Skeletal muscle cell (primary cell): Measurements from ENCODE around the gene SLC5A6.
"Not testable (repeated sequence)": the region's sequence is repeated elsewhere in the genome, so short reads cannot be mapped to it uniquely, and the experiment has no call there.

Experiments
- DNase-seq: peaks from one replicate; pipeline ENCODE4 v3.0.0-alpha.2; 2010; ENCODE audit warnings: low read depth
- H3K4me3 ChIP-seq: 2 replicates; pipeline ENCODE4 v1.5.1; 2011; ENCODE audit warnings: low read depth, mild to moderate bottlenecking, control low read depth, low read length, moderate library complexity

Gene SLC5A6

DNA sequence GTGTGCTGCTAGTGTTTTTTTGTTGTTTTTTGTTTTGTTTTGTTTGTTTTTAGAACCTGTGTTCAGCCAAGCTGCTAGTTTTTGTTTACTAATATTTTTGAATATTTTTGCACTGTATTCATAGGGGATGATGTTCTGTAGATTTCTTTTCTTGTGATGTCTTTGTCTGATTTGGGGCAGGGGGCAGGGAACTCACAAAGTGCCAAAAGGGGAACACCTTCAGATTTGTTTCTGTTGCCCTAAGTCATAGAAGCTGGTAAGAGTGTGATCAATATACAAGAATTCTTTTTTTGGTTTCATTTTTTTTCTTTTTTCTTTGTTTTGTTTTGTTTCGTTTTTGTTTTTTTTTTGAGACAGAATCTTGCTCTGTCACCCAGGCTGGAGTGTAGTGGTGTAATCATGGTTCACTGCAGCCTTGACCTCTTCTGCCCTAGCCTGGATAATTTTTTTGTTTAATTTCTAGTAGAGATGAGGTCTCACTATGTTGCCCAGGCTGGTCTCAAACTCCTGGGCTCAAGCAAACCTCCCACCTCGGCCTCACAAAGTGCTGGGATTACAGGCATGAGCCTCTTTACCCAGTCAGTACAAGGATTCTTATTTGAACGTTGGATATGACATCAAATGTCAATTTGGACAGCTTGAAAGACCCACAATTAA is 32.6 kb downstream of the SLC5A6 start:
- no peak overlapping the region for H3K4me3 ChIP-seq
- no peak for DNase-seq

DNA sequence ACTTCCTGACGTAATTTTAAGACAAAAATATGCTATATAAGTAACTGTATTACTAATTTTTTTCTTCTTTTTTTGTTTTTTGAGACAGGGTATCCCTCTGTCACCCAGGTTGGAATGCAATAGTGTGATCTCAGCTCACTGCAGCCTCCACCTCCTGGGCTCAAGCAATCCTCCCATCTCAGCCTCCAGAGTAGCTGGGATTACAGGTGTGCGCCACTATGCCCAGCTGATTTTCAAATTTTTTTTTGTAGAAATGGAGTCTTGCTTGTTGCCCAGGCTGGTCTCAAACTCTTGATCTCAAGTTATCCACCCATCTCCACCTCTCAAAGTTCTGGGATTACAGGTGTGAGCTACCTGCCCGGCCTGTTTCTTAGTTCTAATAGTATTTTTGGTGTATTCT is 33.6 kb downstream of the SLC5A6 start:
- no peak overlapping the region for H3K4me3 ChIP-seq
- DNase-seq: no peak

DNA sequence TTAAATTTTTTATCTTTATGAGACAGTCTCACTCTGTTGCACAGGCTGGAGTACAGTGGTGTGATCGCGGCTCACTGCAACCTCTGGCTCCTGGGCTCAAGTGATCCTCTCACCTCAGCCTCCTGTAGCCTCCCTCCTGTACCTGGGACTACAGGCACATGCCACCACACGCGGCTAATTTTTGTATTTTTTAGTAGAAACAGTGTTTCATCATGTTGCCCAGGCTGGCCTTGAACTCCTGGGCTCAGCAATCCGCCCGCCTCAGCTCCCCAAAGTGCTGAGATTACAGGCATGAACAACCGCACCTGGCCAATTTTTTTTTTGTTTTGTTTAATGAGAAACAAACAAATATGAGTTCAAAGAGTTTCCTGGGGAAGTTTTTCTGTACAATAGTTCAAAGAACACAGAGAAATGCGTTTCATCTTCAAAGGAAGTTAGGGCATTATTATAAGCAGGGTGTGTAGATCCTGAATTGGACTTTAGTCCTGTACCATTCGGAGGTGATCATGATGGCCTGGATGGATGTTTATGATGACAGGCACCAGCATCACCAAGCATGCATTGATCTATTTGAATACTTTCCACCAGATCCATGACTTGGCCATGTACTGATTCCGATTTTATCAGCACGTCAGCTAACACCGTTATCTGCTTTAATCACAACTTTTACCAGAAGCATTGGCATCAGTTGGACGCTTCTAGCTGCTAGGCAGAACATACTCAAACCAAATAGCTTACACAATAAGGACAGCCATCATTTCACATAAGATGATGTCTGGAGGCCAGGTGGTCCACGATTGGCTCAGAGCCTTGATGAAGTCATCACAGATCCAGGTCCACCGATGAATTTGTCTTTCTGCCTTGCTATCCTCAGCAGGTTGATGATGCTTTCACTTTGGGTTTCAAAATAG is 34.4 kb downstream of the SLC5A6 start:
- no peak overlapping the region for H3K4me3 ChIP-seq
- no peak for DNase-seq

DNA sequence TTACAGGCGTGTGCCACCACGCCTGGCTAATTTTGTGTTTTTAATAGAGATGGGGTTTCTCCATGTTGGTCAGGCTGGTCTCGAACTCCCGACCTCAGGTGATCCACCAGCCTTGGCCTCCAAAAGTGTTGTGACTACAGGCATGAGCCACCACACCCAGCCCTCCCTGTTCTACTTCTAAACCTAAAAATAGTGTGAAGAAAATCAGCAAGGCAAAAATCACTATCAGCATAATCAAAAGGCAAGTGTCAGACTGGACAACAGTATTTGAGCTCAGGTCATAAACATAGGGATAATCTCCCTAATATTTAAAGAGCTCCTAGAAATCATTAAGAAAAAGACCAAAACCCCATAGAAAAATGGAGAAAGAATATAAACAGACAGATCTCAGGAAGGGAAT is 36.3 kb downstream of the SLC5A6 start:
- H3K4me3 ChIP-seq, DNase-seq: not testable (repeated sequence)

DNA sequence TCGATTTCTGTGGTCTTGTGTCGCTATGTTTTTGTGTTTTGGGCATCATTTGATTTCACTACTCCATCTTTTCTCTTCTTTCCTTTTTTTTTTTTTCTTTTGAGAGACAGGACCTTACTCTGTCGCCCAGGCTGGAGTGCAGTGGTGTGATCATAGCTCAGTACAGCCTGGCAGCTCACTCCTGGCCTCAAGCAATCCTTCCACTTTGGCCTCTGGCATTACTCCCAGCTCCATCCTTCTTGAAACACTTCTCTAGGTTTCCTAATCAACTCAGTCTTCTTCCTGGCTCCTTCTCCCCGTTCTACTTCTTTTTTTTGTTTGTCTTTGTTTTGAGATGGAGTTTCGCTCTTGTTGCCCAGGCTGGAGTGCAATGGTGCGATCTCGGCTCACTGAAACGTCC is 36.7 kb downstream of the SLC5A6 start:
- H3K4me3 ChIP-seq: no peak overlapping the region
- DNase-seq: no peak

DNA sequence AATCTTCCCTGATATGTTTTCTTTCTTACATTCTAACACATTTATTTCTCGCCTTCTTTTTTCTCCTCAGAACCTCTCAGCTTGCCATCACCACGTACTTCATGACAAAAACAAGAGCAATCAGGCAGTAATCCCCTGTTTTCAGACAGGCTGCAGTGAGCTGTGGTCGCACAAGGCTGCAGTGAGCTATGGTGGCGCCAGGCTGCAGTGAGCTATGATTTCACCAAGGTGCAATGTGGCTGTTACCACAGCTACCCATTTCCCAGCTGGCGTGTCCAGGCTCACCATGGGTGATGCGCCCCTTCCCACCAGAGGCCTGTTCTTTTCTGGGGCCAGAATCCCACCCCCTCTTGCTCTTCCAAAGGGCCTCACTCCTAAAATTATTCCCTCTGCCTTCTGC is 37.4 kb downstream of the SLC5A6 start:
- DNase-seq: no peak
- no peak overlapping the region for H3K4me3 ChIP-seq

DNA sequence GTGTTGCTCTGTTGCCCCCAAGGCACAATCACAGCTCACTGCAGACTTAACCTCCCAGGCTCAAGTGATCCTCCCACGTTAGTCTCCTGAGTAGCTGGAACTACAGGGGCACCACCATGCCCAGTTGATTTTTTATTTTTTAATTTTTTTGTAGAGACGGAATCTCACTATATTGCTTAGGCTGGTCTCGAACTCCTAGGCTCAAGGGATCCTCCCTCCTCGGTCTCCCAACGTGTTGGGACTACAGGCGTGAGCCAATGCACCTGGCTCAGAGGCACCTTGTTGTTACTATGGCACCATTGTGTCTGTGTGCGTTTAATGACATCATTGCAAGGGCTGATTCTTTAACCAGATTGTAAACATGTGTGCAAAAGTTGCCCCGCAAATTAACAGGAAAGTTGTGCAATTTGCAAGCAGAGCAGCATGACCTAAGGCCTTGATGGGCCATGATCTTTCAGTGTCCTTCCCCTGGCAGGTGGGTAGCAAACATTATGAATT is 40.7 kb downstream of the SLC5A6 start:
- no peak for DNase-seq
- no peak overlapping the region for H3K4me3 ChIP-seq

DNA sequence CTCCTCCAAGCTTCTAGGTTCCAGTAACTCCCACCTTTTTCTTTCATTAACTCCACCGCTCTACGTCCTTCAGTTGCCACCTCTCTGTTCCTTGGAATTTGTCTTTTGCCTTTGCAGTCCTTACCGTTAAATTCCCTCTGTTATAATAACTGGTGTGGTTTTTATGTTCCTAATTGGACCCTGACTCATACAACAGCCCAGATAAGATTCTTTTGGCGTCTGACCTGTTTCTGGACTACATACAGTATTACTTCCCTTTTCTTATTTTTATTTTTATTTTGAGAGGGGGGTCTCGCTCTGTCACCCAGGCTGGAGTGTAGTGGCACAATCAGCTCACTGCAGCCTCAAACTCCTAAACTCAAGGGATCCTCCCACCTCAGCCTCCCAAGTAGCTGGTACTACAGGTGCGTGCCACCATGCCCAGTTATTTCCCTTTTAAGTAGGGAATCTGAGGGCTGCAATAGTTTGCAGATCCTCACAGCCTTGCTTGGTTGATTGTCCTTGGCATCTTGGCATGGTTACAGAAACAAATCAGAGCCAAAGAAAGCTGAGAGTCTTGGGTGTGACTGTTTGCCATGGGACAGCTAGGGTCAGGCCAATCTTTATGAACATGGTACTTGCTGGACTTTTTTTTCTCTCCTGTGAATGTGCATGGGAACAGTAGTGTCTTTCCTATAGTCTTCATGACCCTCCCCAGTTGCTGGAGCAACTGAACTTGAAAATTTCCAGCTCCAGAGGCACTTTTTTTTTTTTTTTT is 41.3 kb downstream of the SLC5A6 start:
- DNase-seq: no peak

DNA sequence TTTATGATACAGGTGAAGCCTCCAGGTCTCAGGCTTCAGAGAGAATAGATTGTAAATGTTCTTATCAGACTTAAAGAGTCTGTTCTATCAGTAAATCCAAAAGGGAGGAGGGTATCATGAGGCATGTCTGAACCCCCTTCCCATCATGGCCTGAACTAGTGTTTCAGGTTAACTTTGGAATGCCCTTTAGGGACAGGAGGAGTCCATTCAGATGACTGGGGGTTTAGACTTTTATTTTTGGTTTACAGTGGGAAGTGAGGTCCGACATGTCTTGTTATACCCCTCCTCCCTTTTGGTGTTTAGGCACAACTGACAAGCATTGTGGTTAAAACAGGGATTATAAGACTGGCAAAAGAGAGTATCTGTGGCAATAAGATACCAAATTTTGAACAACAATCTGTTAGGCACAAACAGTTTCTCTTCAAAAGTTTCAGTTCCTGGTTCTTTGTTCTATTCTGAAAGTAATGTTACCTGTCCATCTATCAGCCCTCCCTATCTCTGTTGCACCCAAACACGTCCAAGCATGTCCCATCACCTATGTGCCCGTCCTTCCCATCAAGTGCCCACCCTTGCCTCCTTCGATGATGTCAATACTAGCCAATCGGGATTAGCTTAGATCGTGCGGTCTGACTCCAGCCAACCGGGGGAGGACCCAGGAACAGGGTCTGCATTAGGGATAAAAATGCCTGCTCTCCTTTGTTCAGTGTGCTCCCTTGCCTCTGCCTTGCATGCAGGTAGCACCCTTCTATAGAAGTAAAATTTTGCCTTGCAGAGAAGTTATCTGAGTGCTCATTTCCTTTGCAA is 46.9 kb downstream of the SLC5A6 start:
- DNase-seq: no peak
- H3K4me3 ChIP-seq: no peak overlapping the region

More for the DNA sequence above, 41.3 kb downstream of the SLC5A6 start:
- H3K4me3 ChIP-seq: no peak overlapping the region

DNA sequence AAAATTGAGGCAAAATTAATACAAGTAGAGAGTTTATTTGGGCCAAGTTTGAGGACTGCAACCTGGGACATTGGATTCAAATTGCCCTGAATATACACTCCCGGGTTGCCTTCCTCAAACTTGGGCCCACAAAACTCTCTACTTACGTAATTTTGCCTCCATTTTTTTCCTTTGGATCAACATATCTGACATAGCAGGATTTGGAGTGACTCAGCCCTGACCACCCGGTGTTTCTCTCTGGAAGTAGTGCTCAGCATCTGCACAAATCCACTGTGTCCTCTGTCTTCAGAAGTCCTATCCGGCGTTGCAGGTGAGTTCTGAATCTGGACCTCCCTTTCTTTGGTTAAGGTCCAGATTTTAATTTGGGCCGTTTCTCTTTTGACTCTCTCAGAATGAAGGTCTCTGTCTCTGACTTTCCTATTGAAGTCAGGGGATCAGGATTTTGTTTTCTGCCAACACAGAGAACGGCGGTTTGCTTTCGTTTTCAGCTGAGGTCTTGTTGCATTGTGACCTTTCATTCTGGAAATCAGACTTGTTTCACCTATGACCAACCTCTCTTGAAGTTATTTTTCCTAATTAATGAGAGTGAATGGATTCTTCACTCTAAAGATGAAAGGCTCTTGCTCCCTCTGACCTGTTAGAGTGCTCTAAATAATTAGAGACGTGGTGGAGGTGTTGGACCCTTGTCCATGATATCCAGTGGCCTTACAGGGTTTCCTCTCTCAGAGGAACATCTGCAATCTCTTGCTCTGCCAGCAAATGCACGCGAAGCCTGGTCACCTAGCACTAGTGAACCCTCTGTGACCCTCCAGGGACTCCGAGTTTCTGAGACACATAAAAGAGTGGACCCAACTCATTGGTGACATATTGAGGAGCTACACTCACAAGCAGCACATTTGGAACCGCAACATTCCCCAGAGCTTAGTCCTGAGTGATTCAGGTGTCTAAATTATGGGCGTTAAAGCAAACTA is 49.6 kb downstream of the SLC5A6 start:
- DNase-seq: no peak
- no peak overlapping the region for H3K4me3 ChIP-seq

DNA sequence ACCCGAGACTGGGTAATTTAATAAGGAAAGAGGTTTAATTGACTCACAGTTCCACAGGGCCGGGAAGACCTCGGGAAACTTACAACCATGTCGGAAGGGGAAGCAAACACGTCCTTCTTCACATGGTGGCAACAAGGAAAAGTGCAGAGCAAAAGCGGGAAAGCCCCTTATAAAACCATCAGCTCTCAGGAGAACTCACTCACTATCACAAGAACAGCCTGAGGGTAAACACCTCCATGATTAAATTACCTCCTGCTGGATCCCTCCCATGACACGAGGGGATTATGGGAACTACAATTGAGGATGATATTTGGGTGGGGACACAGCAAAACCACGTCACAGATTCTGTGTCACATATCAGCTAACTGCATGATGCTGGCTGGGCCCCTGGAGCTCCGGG is 51.9 kb downstream of the SLC5A6 start:
- no peak overlapping the region for H3K4me3 ChIP-seq
- DNase-seq: no peak

DNA sequence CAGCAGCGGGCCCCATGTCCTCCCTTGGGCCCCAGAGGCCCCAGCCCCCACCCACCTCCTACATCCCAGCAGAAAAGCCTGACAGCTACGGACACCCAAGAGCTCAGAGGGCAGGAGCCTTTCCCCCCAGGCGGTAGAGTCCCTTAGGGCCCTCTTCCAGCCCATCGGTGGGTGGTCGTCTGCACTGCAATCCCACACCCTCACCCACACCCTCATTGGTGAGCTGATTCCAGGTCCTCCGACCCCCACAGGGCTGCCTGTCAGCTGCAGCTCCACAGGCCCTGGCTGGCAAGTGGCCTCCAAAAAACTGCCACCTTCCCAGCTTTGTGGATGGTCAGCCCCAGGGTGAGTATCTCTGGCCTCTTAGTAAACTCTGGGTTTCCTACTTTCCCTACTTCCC is 52.8 kb downstream of the SLC5A6 start:
- DNase-seq: no peak
- no peak overlapping the region for H3K4me3 ChIP-seq

DNA sequence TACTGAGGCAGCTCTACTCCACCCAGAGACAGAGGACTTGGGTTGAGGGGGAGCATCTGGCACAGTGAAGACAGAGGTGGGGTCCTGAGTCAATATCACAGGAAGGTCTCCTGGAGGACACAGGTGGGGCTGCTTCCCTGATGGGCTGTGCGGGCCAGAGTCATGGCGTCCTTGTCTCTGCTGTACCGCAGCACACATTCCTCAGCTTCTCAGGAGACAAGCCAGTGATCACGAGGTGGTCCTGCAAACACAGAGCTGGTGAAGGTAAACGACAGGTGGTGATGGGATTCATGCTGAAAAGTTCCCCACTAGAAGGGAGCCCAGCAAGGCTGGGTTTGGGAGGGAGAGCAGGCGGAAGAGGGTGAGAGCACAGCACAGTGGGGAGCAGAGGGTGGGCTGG is 53.6 kb downstream of the SLC5A6 start:
- no peak overlapping the region for H3K4me3 ChIP-seq
- no peak for DNase-seq

DNA sequence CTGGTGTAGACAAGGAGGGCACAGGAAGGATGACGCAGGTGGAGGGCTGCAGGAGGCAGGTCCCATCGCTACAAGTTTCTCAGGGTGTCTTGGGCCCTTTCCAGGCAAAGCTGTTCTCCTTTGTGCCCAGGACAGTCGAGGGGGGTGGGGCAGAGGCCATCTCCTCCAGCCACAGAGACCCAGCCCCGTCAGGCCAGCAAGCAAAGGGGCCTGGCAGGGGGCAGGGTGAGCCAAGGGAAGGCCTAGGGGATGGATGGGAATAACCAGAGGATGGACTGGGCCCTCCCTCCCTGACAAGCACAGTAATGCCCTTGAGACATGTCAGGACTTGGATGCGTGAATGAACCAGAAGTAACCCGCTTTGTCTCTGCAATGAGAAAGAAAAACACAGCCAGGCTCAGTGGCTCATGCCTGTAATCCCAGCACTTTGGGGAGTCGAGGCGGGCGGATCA is 57.0 kb downstream of the SLC5A6 start:
- no peak overlapping the region for H3K4me3 ChIP-seq
- no peak for DNase-seq

DNA sequence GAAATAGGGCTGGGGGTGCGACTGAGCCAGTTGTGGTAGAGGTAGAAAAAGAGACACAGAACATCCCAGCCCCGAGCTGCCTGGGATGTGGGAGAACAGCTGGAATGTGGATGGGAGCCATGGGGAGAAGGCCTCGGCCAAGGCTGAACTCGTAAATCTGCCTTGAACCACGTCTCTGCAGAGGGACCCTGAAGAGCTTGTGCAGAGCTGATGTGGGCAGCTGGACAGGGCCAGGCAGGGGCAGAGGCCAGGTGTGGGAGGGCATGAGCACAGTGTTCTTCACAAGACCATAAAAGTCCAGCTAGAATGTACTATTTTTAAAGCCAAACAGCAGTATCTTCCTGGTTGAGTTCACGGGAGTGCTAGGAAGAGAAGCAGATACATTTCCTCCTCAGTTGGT is 57.6 kb downstream of the SLC5A6 start:
- no peak for DNase-seq
- H3K4me3 ChIP-seq: no peak overlapping the region

DNA sequence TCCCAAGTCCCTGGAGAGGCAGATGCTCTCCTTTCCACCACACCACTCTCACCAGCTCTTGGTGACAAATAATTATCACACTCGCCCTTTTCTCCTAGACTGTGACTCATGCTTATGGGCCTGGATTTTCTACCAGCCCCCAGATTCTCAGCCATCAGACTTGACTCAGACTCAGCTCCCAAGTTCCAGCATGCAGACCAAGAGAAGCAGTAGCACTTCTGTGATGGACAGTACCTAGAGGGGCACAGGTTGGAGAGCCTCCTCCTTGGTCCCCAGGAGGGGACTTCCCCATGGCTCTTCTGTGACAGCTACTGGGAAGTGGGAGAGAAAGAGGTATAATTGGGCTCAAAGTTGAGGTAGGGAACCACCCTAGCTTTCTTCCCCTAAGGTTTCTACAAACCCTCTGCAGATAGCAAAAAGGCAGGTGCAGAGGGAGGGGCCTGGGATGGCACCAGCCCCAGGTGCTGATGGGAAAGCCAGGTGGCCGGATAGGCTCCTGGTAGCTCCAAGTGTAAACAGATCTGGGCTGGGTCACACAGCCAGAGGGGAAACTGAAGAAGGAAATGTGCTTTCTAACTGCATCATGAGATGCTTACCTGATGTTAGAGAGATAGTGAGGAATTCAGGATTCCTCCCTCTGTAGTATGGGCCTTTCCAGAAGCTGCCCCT is 59.1 kb downstream of the SLC5A6 start:
- no peak for DNase-seq

DNA sequence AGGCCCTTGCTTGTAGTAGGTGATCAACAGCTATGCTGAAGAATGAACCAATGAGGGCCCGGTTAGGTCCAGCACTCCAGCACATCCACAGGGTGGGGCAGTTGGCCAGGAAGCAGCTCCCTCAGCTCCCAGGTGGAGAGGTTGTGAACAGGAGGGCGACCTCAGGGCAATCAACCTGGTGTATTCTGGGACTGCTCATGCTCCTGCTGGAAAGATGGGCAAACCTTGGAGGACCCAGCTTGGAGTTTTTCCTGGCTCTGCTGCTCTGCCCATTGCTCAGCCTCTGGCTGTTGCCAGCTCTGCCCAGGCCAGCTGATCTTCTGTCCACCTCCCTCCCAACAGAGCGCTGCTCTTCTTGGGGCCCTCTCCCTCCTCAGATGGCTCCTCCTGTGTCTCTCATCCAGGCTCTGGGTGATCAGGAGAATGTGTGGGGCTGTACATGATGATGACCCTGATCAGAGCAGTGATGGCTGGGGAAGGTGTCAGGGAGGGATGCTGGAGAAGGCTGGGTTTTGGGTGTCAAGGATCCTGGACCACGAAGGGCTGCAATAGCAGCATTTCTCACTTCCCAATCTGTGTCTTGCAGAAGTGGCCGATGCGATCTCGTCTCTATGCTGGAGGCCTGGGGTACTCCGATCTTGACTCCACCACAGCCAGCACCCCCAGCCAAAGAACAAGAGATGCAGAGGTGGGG is 59.8 kb downstream of the SLC5A6 start:
- no peak overlapping the region for H3K4me3 ChIP-seq
- DNase-seq: no peak

More for the DNA sequence above, 59.1 kb downstream of the SLC5A6 start:
- no peak overlapping the region for H3K4me3 ChIP-seq
